ENCODE measurements around the gene CLCN1. TPM values are rescaled to one million over a fixed set of nuclear protein-coding genes. Genes with fewer than 3 reads are reported as not detected.
A peak's percentile ranks its signal among the peaks of the same experiment; 100 is the strongest.

CLCN1 gene
- polyA plus RNA-seq, 3 donors = 0.04 to 0.76 (median 0.11) TPM

- 100% methylated on average over 2 of the region's 3 CpGs for WGBS (ENCODE audit: insufficient coverage)
- Histone ChIP-seq H3K36me3 (replicated peaks in 1 of 2; ENCODE audit: control insufficient read depth in 1 of 2, insufficient read depth in 2 of 2, low read length in 2 of 2) (no peaks in the 10 kb centered on the region), H3K4me1 (ENCODE audit: control insufficient read depth in 1 of 2, insufficient read depth in 2 of 2, low read length in 2 of 2) (peaks cover 12 to 14% of the 10 kb centered on the region in 2 donors), H3K27me3 (ENCODE audit: control insufficient read depth in 2 of 2, insufficient read depth in 2 of 2, low read length in 2 of 2) (no peaks in the 10 kb centered on the region), H3K9ac (ENCODE audit: insufficient read depth, low read length, poor library complexity, severe bottlenecking) (no peak overlapping the region), H2AFZ (ENCODE audit: insufficient read depth, low read depth, low read length, poor library complexity, severe bottlenecking) (no peak overlapping the region), H3K27ac (ENCODE audit: low read depth in 1 of 2, low read length in 2 of 2) (no peak overlapping the region), H4K20me1 (ENCODE audit: insufficient read depth, low read length) (no peaks in the 10 kb centered on the region), H3K79me2 (ENCODE audit: insufficient read depth, low read length) (no peaks in the 10 kb centered on the region), H3K9me3 (replicated peaks in 1 of 2; ENCODE audit: control insufficient read depth in 1 of 2, insufficient read depth in 1 of 2, low read length in 2 of 2) (no peaks in the 10 kb centered on the region), H3K4me3 (replicated peaks in 1 of 3; ENCODE audit: low read depth in 2 of 3, low read length in 3 of 3) (no peak overlapping the region), H3K4me2 (replicated peaks; ENCODE audit: extremely low read depth, low read length, poor library complexity, severe bottlenecking) (no peak overlapping the region)
- H3K27ac Mint-ChIP-seq = peak overlapping the region in 1 of 7 donors; percentile 59
- TF ChIP-seq, protein P1, sequence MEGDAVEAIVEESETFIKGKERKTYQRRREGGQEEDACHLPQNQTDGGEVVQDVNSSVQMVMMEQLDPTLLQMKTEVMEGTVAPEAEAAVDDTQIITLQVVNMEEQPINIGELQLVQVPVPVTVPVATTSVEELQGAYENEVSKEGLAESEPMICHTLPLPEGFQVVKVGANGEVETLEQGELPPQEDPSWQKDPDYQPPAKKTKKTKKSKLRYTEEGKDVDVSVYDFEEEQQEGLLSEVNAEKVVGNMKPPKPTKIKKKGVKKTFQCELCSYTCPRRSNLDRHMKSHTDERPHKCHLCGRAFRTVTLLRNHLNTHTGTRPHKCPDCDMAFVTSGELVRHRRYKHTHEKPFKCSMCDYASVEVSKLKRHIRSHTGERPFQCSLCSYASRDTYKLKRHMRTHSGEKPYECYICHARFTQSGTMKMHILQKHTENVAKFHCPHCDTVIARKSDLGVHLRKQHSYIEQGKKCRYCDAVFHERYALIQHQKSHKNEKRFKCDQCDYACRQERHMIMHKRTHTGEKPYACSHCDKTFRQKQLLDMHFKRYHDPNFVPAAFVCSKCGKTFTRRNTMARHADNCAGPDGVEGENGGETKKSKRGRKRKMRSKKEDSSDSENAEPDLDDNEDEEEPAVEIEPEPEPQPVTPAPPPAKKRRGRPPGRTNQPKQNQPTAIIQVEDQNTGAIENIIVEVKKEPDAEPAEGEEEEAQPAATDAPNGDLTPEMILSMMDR (IDR thresholded peaks at IDR 0.05) = no peak
- intact Hi-C loops (cut with micrococcal nuclease) = no loop called here
- no peak overlapping the region for H3K4me3 Mint-ChIP-seq
- peaks cover 2 to 8% (median 3%) of the 10 kb centered on the region in 3 donors for H3K27me3 Mint-ChIP-seq (ENCODE audit: low read depth in 3 of 3)
- DNase-seq = no peak
- H3K36me3 Mint-ChIP-seq = no peaks in the 10 kb centered on the region
- H3K4me1 Mint-ChIP-seq = peaks cover 11% of the 10 kb centered on the region
- H3K9me3 Mint-ChIP-seq = peaks cover 0 to 3% (median 0%) of the 10 kb centered on the region in 7 donors
These were observed 27.7 kb downstream of the CLCN1 start for GRCh38 chr7:143343596-143343995.

DNA sequence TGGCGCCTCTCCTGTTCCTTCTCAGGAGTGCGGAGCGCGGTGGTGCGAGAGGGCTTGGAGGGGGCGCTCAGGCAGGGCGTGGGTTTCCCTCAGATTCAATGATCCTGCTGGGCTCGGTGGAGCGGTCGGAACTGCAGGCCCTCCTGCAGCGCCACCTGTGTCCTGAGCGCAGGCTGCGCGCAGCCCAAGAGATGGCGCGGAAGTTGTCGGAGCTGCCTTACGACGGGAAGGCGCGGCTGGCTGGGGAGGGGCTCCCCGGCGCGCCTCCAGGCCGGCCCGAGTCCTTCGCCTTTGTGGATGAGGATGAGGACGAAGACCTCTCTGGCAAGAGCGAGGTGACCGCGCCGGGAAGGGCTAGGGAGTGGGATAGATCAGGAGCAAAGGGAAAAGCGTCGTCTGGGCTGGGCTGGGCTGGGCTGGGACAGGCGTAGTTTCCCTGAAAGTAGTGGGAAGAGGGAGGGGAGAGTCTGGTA lies 29.6 kb downstream of the CLCN1 start:
- Histone ChIP-seq H2AFZ (ENCODE audit: insufficient read depth, low read depth, low read length, poor library complexity, severe bottlenecking) (peak overlapping the region; percentile 87), H3K36me3 (replicated peaks in 1 of 2; ENCODE audit: control insufficient read depth in 1 of 2, insufficient read depth in 2 of 2, low read length in 2 of 2) (no peaks in the 10 kb centered on the region), H4K20me1 (ENCODE audit: insufficient read depth, low read length) (no peaks in the 10 kb centered on the region), H3K79me2 (ENCODE audit: insufficient read depth, low read length) (no peaks in the 10 kb centered on the region), H3K4me1 (ENCODE audit: control insufficient read depth in 1 of 2, insufficient read depth in 2 of 2, low read length in 2 of 2) (peaks cover 12 to 14% of the 10 kb centered on the region in 2 donors), H3K27me3 (ENCODE audit: control insufficient read depth in 2 of 2, insufficient read depth in 2 of 2, low read length in 2 of 2) (no peaks in the 10 kb centered on the region), H3K27ac (ENCODE audit: low read depth in 1 of 2, low read length in 2 of 2) (peak overlapping the region in 1 of 2 donors; percentile 15), H3K9me3 (replicated peaks in 1 of 2; ENCODE audit: control insufficient read depth in 1 of 2, insufficient read depth in 1 of 2, low read length in 2 of 2) (no peaks in the 10 kb centered on the region), H3K4me2 (replicated peaks; ENCODE audit: extremely low read depth, low read length, poor library complexity, severe bottlenecking) (peak overlapping the region; percentile 76), H3K4me3 (replicated peaks in 1 of 3; ENCODE audit: low read depth in 2 of 3, low read length in 3 of 3) (peak overlapping the region; percentile 11 to 64 (median 13)), H3K9ac (ENCODE audit: insufficient read depth, low read length, poor library complexity, severe bottlenecking) (peak overlapping the region; percentile 12)
- WGBS (ENCODE audit: insufficient coverage) = 5% methylated on average over 35 of the region's 35 CpGs
- DNase-seq = peak; percentile 66 to 71 (median 71)
- peaks cover 11% of the 10 kb centered on the region for H3K4me1 Mint-ChIP-seq
- H3K27ac Mint-ChIP-seq = peak overlapping the region in 5 of 7 donors; percentile 16 to 73 (median 66)
- TF ChIP-seq, protein P1 (IDR thresholded peaks at IDR 0.05) = peak; percentile 66
- intact Hi-C loops (cut with micrococcal nuclease) = no loop called here
- peak overlapping the region; percentile 71 to 88 for H3K4me3 Mint-ChIP-seq
- H3K36me3 Mint-ChIP-seq = no peaks in the 10 kb centered on the region
- H3K27me3 Mint-ChIP-seq (ENCODE audit: low read depth in 3 of 3) = peaks cover 0 to 7% (median 3%) of the 10 kb centered on the region in 3 donors
- H3K9me3 Mint-ChIP-seq = peaks cover 0 to 3% (median 0%) of the 10 kb centered on the region in 7 donors
